Endodermal cell (in vitro differentiated cells): ENCODE data around the gene SYCN. TPM values are rescaled to one million over a fixed set of nuclear protein-coding genes. Genes with fewer than 3 reads are reported as not detected.

ENCODE experiments used
- DNase-seq: peaks from one replicate; pipeline ENCODE4 v3.0.0-alpha.2; 2017
- H3K27ac ChIP-seq: 2 replicates; pipeline ENCODE4 v1.5.1; 2013; ENCODE audit warnings: mild to moderate bottlenecking, low read depth, low read length, moderate library complexity
- H3K27me3 ChIP-seq: 2 replicates; pipeline ENCODE4 v1.6.1; 2013; ENCODE audit warnings: mild to moderate bottlenecking, low read length, moderate library complexity; ENCODE audit not compliant: insufficient read depth, control insufficient read depth, poor library complexity, severe bottlenecking
- H3K36me3 ChIP-seq: 2 replicates; pipeline ENCODE4 v1.7.0; 2013; ENCODE audit warnings: mild to moderate bottlenecking, low read length, moderate library complexity; ENCODE audit not compliant: control insufficient read depth, insufficient read depth
- H3K4me1 ChIP-seq: one replicate; pipeline ENCODE4 v1.7.0; 2013; ENCODE audit warnings: low read length; ENCODE audit not compliant: control insufficient read depth, insufficient read depth
- H3K4me3 ChIP-seq: 2 replicates; pipeline ENCODE4 v1.5.1; 2013; ENCODE audit warnings: mild to moderate bottlenecking, low read length, moderate library complexity
- H3K9ac ChIP-seq: 2 replicates; pipeline ENCODE4 v1.6.1; 2013; ENCODE audit warnings: mild to moderate bottlenecking, low read length, moderate library complexity; ENCODE audit not compliant: poor library complexity, severe bottlenecking; ENCODE audit errors: extremely low read depth
- H3K9me3 ChIP-seq: 2 replicates; pipeline ENCODE4 v1.6.1; 2013; ENCODE audit warnings: mild to moderate bottlenecking, low read length, moderate library complexity; ENCODE audit not compliant: control insufficient read depth
- H3K27ac Mint-ChIP-seq: 2 replicates; pipeline ENCODE4 v1.8.0; 2020; ENCODE audit warnings: mixed read lengths
- H3K27me3 Mint-ChIP-seq: 2 replicates; pipeline ENCODE4 v1.8.0; 2021; ENCODE audit warnings: mild to moderate bottlenecking, mixed read lengths; ENCODE audit not compliant: insufficient read depth
- H3K36me3 Mint-ChIP-seq: 2 replicates; pipeline ENCODE4 v1.8.0; 2020; ENCODE audit warnings: low read depth, mixed read lengths
- H3K4me1 Mint-ChIP-seq: 2 replicates; pipeline ENCODE4 v1.8.0; 2020; ENCODE audit warnings: mixed read lengths
- H3K4me3 Mint-ChIP-seq: 2 replicates; pipeline ENCODE4 v1.8.0; 2020; ENCODE audit warnings: mild to moderate bottlenecking, moderate library complexity, mixed read lengths
- H3K9me3 Mint-ChIP-seq: 2 replicates; pipeline ENCODE4 v1.8.0; 2020; ENCODE audit warnings: mild to moderate bottlenecking, mixed read lengths
- WGBS, 2 experiments: methylation state at CpG; one replicate each; pipeline versions ENCODE4 v1.1.5 to v1.1.7; 2013; ENCODE audit warnings: missing lambda C conversion rate in 2 of 2, mixed read lengths in 1 of 2; ENCODE audit not compliant: insufficient coverage in 1 of 2, insufficient read length in 1 of 2; 5-methylcytosine and 5-hydroxymethylcytosine counted together
- total RNA-seq, 2 donors: library from RNA; stranded (reverse); fragmentation: NEBNext Ultra II Directional in 1 of 2; extraction: Animal tissue kit (Norgen Biotek cat#: 25700) in 1 of 2; gene quantifications; 2 replicates in 1 of 2; 3 replicates in 1 of 2; pipeline ENCODE4 v1.2.1, GENCODE V29; 2021
- TF ChIP-seq, protein P1 (sequence below): fragments of 200-600 bp; sonication (generic); conservative IDR thresholded peaks from 2 replicates; pipeline ENCODE4 v1.5.0; 2021; ENCODE audit warnings: antibody characterized with exemption, mild to moderate bottlenecking

The SYCN gene
- total RNA-seq, 2 donors from 2014 or later = not detected

DNA sequence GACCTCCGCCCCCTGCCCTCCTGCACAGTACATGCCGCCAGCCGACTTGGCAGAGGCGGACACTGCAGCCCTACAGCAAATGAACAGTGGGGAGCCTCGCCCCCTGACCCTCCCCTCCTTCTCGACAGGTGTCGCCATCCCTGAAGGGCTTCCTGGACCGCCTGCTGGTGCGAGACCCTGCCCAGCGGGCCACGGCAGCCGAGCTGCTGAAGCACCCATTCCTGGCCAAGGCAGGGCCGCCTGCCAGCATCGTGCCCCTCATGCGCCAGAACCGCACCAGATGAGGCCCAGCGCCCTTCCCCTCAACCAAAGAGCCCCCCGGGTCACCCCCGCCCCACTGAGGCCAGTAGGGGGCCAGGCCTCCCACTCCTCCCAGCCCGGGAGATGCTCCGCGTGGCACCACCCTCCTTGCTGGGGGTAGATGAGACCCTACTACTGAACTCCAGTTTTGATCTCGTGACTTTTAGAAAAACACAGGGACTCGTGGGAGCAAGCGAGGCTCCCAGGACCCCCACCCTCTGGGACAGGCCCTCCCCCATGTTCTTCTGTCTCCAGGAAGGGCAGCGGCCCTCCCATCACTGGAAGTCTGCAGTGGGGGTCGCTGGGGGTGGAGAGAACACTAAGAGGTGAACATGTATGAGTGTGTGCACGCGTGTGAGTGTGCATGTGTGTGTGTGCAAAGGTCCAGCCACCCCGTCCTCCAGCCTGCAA, 25.6 kb downstream of the SYCN start:
- Mint-ChIP-seq H3K36me3 (peaks cover 34% of the 10 kb centered on the region), H3K9me3 (peaks cover 5% of the 10 kb centered on the region), H3K27ac (no peak overlapping the region), H3K4me3 (no peak overlapping the region), H3K4me1 (no peaks in the 10 kb centered on the region), H3K27me3 (no peaks in the 10 kb centered on the region)
- H3K4me3 ChIP-seq = no peak overlapping the region
- H3K27ac ChIP-seq = no peak overlapping the region
- H3K9me3 ChIP-seq = no peaks in the 10 kb centered on the region
- H3K36me3 ChIP-seq = peaks cover 13% of the 10 kb centered on the region
- no peaks in the 10 kb centered on the region for H3K27me3 ChIP-seq
- TF ChIP-seq, protein P1, sequence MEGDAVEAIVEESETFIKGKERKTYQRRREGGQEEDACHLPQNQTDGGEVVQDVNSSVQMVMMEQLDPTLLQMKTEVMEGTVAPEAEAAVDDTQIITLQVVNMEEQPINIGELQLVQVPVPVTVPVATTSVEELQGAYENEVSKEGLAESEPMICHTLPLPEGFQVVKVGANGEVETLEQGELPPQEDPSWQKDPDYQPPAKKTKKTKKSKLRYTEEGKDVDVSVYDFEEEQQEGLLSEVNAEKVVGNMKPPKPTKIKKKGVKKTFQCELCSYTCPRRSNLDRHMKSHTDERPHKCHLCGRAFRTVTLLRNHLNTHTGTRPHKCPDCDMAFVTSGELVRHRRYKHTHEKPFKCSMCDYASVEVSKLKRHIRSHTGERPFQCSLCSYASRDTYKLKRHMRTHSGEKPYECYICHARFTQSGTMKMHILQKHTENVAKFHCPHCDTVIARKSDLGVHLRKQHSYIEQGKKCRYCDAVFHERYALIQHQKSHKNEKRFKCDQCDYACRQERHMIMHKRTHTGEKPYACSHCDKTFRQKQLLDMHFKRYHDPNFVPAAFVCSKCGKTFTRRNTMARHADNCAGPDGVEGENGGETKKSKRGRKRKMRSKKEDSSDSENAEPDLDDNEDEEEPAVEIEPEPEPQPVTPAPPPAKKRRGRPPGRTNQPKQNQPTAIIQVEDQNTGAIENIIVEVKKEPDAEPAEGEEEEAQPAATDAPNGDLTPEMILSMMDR = no peak
- 93% methylated on average over 5 to 30 of the region's 30 CpGs for WGBS, 2 experiments
- no peak for DNase-seq
- H3K4me1 ChIP-seq = no peaks in the 10 kb centered on the region
- no peak overlapping the region for H3K9ac ChIP-seq

GRCh38 chr19:39177736-39178135, 26.3 kb downstream of the SYCN start:
- Histone ChIP-seq H3K27me3 (no peaks in the 10 kb centered on the region), H3K9ac (no peak overlapping the region), H3K4me1 (no peaks in the 10 kb centered on the region), H3K9me3 (no peaks in the 10 kb centered on the region), H3K4me3 (no peak overlapping the region), H3K36me3 (peaks cover 10% of the 10 kb centered on the region), H3K27ac (no peak overlapping the region)
- no peak for DNase-seq
- TF ChIP-seq, protein P1 = no peak
- Mint-ChIP-seq H3K27me3 (no peaks in the 10 kb centered on the region), H3K36me3 (peaks cover 29% of the 10 kb centered on the region), H3K4me1 (no peaks in the 10 kb centered on the region), H3K9me3 (no peaks in the 10 kb centered on the region), H3K4me3 (no peak overlapping the region), H3K27ac (no peak overlapping the region)
- WGBS, 2 experiments = 94 to 100% methylated on average over 3 to 11 of the region's 11 CpGs

DNA sequence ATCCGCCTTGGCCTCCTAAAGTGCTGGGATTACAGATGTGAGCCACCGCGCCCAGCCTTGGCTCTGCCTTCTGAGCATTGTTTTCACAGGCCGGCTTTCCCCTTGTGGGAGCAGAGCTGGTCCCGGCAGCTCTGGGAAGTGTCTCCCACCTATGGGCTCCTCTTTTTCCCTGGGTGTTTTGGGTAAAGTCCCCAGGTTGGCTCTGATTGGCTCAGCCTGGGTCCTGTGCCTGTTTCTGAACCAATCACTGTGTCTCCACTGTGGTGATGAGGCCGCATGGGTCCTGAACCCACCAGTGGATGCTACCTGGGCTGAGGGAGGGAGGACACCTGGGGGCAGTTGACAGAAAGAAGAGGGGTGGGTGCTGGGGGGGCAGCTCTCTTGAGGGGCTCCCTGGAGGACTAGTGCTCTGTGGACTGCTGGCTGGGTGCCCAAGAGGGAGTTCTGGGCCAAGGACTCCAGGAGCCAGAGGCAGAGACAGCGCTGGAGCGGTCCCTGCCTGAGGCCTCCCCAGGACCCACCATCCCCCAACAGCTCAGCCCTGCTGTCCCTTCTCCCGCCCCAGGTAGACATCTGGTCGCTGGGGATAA, 26.9 kb downstream of the SYCN start:
- H3K27ac ChIP-seq = no peak overlapping the region
- Mint-ChIP-seq H3K27me3 (no peaks in the 10 kb centered on the region), H3K4me1 (no peaks in the 10 kb centered on the region), H3K4me3 (no peak overlapping the region), H3K36me3 (peaks cover 27% of the 10 kb centered on the region), H3K27ac (no peak overlapping the region), H3K9me3 (no peaks in the 10 kb centered on the region)
- H3K4me1 ChIP-seq = no peaks in the 10 kb centered on the region
- WGBS, 2 experiments = 93% methylated on average over 5 to 9 of the region's 10 CpGs
- DNase-seq = no peak
- H3K9ac ChIP-seq = no peak overlapping the region
- TF ChIP-seq, protein P1 = no peak
- H3K9me3 ChIP-seq = no peaks in the 10 kb centered on the region
- peaks cover 10% of the 10 kb centered on the region for H3K36me3 ChIP-seq
- no peaks in the 10 kb centered on the region for H3K27me3 ChIP-seq
- H3K4me3 ChIP-seq = no peak overlapping the region
